Activated T-helper 9 cell treated with anti-CD3 and anti-CD28 coated beads, Interleukin-2, amount 50 U/mL, for 16 hours (primary cell): ENCODE data around the gene RAD9A.
A peak's percentile ranks its signal among the peaks of the same experiment; 100 is the strongest.
"Not testable (repeated sequence)": the region's sequence is repeated elsewhere in the genome, so short reads cannot be mapped to it uniquely, and the experiment has no call there.

ENCODE experiments used
- DNase-seq: peaks from one replicate; pipeline ENCODE4 v3.0.0-alpha.2; 2020; ENCODE audit warnings: low read depth

The RAD9A gene

DNA sequence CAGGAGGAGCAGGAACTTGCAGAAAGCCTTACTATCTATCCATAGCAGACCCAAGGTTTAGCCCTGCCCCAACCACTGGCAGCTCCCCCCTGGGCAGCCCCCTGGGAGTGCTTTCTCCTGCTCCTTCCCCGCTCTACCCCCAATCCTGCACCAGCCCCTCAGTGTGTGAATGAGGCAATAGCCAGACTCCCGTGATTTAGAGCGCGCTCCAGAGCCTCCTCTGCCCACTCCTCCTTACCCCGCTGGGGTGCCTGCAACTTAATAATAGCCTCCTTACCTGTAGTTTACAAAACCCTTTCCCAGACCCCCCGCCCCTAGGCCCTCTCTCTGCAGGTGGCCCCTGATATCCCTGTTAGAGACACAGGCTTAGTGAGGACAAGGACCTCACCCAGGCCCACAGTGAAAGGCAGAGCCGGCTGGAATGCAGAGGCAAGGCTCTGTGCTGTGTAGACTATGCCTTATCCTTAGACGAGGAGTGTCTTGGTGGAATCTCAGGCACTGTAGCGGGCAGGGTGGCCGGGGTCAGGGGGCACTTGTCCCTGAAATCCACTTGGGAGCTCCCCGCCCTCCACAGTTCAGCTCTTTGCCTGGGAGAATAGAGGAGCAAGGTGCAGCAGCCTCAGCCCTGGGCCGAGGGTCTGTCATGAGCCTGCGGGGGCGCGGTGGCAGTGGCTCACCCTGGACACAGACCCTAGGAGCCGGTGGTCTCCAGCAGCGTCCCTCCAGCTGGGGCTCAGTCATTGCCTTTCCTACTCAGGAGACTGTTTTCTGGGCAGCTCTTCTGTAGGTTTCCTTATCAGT, 19.4 kb downstream of the RAD9A start:
- no peak for DNase-seq

DNA sequence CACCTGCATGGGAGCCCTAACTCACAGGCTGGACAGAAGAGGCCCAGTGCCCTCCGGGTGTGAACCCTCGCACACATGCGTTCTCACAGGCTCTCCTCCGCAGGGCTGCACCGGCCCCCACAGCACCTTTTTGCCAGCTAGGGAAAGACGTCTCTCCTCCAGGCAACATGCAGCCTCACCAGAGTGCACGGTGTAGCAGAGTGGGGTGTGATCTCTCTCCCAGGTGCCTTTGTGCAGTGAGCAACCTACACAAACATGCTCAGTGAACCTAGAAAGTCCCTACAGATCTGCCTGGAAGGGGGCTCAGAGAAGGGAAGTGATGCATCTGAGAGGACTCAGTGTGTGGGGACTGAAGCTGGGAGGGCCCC, 20.0 kb downstream of the RAD9A start:
- DNase-seq: no peak

DNA sequence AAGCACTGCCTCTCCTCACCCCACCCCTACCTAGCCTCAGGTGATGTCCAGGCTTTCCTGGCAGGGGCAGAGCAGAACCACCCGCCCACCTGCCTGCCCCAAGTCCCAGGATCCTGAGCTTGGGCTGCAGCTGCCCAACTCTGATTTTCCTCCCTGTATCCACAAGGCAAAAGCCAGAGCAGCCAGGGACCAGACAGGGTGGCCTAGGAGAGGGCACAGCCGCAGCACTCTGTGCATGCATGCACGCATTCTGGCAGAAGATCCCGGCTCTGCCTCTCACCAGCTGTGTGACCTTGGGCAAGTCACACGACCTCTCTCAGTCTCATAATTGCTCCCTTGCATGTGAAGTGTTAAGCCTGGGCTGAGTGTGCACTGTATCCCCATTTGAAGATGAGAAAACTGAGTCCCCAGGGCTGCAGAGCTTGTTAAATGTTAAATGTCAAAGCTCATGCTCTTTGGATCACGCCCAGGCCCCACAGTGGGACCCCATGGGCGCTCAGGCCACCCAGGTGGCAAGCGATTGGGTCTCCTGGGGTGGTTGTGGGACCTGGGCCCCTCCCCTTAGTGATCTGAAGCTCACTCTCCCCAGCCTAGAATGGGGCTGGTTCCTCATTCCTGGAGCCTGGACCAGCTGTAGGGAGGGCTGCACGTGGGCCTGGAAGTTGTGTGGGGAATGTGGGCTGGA, 20.9 kb downstream of the RAD9A start:
- no peak for DNase-seq

DNA sequence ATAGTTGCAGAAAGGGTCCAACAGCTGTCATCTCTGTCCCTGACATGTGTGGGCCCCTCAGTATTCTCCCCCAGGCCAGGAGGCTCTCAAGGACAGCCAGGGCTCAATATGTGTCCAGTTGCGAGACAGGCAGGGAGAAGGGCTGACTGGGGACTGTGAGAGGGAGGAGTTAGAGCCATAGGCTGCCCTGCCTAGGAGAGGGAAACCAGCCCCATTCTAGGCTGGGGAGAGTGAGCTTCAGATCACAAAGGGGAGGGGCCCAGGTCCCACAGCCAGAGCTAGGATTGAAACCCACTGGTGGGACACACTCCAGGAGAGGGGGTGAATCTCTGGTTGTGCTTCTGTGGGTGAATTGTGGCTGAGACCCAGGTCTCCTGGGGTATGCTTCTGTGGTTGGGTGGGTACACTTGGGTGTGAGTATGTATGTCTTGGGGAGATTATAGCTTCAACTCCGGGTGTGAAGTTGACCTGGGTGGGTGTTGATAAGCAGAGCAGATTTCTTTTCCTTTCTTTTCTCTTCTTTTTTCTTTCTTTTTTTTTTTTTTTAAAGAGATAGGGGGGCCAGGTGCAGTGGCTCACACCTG, 21.6 kb downstream of the RAD9A start:
- no peak for DNase-seq

DNA sequence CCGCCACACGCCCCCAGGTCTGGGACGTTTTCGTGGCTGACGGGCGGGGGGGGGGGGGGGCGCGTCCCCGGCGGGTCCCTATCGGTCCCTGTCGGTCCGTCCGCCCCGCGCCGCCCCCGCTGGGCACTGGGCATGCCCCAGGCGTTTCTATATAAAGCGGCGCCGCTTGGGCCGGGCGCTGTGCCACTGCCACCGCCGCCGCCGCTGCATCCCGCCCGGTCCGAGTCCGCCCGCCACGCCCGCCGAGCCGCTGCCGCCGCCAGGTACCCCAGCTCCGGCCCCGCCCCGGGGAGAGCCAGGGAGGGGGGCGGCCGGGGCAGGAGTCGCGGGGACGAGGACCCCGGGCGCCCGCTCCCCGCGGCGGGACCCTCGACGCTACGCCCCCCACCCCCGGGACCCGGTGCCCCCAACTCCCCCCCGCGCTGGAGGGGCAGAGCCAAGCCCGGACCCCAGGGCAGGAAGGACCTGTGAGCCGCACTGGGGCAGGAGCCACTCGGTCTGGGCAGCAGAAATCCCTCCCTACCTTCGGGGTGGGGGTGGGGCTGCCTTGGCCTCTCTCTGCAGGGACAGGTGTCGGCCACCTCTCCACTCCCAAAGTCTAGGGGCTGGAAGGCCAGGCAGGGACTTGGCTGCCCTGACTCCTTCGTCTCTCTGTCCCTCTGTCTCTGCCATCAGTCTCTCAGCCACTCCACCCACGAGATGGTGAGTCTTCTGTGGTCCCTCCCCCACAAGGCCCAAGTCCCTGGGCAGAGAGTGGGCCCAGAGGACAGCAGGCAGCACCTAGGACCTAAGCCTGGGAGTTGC, 23.9 kb downstream of the RAD9A start, which contains the start of gene CARNS1:
Gene CARNS1 (plus strand): TSS at position 178 of the 804 bp plus-strand sequence. CDS start 522 bp downstream, at position 700.
- DNase-seq: no peak

DNA sequence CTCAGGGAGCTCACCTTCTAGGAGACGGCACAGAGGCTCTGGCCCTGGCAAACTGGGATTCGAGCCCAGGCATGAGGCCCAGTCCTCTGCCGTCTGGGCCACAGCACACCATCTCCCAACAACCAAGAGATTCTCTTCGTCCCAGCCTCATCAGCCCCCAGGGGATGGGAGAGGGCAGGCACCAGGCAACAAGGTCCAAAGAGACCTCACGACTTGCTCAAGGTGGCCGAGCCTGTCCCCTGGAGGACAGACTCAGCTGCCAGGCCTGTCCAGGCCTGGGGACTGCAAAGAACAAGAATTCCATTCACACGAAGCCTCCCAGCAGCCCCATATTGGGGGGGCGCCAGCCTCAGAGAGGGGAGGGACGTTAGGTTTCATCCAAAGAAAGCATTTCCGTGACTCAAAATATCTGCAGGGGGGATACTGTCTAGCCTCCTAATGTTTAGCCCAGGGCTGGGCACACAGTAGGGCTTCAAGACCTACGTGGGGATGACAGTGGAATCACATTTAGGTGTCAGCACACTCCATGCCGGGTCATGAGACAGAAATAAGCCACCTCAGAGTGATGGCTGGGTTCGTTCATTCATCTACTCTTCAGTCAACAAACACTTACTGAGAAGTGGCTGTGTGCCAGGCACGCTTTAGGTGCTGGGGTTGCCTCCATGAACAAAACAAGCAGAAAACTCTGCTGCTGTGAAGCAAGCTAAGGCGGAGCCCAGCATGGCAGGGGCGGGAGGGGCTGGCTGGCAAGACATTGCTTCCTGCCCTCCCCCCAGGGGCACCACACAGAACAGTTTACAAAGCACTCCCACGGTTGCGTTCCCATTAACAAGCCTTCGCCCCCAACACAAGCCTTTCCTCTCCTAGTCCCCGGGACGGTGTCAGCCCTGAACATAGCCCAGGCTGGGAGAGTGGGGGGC, 24.9 kb downstream of the RAD9A start:
- no peak for DNase-seq

DNA sequence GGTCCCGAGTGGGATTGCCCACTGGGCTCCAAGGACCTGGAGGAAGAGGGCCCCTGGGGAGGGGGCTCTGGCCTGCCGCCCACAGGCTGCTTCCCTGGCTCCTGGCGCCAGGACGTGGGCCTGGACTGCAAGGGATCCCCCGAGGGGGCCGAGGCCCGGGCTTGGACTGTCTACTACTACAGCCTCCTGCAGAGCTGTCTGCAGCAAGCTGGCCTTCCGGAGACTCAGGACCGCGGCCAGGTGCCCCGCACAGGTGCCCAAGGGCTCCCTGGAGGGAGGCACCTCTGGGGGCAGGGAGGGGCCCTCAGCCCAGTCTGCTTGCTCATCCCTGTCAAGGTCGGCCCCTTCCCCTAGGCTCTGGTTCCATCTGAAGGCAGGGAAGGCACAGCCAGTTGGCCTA, 25.6 kb downstream of the RAD9A start:
- no peak for DNase-seq

DNA sequence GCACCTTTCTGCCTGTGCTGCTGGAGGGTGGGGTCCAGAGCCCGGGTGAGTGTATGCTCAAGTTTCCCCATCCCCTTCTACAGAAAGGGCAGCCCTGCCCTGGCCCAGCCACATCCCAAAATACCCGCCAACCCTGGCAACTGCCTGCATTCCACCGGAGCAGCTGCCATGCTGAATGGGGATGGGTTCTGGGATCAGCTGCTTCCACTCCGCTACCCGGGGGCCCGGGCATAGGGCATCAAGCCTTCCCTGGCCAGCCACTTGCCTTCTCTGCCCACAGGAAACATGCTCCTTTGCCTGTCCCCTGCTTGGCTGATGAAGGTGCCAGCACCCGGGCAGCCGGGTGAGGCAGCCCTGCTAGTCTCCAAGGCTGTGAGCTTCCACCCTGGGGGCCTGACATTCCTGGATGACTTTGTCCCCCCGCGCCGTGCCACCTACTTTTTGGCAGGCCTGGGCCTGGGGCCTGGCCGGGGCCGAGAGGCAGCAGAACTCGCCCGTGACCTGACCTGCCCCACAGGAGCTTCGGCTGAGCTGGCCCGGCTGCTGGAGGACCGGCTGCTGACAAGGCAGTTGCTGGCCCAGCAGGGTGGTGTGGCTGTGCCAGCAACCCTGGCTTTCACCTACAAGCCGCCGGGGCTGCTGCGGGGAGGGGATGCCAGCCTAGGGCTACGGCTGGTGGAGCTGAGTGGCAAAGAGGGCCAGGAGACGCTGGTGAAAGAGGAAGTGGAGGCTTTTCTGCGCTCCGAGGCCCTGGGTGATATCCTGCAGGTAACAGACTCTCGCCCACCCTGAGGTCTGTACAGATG, 26.9 kb downstream of the RAD9A start:
- DNase-seq: no peak

DNA sequence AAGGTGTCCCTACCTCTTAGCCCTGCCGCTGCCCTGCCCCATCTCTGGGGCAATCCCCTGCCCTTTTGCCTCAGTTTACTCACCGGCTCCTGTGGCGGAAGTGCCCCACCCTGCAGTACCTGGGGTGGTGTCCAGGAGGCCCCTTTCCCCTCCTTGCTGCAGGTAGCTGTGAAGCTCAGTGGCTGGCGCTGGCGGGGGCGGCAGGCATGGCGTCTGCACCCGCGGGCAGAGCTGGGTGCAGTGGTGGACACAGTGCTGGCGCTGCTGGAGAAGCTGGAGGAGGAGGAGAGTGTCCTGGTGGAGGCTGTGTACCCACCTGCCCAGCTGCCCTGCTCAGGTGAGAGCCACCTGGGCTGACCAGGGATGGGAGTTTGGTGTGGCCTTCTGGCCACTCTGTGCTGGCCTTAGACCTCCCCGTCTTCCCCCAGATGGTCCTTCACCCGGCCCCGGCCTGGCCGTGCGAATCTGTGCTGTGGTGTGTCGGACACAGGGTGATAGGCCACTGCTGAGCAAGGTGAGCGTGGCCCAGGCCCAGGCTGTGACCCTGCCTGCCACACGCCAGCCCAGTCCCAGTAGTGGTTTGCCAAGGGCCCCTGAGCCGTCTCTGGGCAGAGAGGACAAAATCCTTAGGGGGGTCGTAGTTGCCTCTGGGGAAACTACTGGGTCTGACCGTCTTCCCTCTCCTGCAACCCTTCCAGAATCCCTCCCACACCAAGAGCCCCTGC, 27.7 kb downstream of the RAD9A start:
- DNase-seq: no peak

DNA sequence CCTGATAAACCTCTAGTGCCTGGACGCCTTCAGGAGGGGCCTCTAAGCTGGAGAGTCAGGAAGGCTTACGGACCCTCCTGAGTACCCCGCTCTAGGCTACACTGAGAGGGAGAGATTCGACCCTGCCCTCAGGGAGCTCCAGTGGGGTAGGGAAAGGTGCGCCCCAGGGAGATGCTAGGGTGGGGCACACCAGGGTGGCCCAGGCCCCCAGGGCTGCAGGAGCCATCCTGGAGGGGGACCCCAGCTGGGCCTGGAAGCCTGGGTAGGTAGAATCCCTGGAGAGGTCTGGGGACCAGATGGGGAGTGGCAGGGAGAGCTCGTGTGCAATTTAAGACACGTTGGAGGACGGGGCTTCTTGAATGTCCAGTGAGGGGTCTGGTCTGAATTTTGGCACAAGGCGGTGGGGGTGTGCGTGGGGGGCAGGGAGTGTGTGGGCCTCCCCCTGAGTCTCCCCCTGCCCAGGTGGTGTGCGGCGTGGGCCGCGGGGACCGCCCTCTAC, 28.4 kb downstream of the RAD9A start:
- no peak for DNase-seq

DNA sequence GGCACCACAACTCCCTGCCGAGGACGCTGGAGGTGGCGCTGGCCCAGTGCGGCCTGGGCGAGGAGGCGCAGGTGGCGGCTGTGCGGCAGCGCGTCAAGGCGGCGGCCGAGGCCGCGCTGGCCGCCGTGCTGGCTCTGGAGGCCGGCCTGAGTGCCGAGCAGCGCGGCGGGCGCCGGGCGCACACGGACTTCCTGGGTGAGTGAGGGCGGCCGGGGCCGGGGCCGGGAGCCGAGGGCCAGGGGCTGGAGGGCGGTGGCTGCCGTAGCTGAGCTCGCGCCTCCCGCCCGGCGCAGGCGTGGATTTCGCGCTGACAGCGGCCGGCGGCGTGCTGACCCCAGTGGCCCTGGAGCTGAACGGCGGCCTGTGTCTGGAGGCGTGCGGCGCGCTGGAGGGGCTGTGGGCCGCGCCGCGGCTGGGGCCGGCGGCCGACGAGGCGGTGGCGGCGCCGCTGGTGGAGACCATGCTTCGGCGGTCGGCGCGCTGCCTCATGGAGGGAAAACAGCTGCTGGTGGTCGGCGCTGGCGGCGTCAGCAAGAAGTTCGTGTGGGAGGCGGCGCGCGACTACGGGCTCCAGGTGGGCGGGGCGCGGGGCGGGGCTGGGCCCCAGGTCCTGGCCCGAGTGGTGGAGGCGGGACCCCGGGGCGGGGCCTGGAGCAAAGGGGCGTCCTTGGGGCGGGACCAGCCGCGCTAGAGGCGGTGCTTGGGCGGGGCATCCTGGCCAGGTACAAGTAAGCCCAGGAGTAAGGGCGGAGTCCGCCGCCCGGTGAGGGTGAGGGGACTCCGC, 29.1 kb downstream of the RAD9A start:
- DNase-seq: peak; percentile 98

DNA sequence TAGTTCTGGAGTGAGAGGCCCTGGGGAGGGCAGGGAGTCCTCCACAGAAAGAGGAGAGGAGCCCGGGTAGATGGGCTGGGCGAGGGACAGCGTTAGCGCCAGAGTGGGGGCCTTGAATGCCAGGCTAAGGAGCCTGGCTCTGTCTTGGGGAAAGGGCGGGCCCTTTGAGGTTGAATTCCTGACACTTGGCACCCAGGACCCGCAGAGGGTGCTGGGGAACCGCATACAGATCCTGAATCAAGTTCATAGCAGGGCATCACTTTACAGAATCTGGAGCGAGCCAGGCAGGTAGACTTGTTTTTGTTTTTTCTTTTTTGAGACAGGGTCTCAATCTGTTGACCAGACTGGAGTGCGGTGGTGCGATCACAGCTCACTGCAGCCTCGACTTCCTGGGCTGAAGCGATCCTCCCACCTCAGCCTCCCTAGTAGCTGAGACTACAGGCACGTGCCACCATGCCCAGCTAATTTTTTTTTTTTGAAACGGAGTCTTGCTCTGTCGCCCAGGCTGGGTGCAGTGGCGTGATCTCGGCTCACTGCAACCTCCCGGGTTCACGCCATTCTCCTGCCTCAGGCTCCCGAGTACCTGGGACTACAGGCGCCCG, 29.7 kb downstream of the RAD9A start:
- no peak for DNase-seq

DNA sequence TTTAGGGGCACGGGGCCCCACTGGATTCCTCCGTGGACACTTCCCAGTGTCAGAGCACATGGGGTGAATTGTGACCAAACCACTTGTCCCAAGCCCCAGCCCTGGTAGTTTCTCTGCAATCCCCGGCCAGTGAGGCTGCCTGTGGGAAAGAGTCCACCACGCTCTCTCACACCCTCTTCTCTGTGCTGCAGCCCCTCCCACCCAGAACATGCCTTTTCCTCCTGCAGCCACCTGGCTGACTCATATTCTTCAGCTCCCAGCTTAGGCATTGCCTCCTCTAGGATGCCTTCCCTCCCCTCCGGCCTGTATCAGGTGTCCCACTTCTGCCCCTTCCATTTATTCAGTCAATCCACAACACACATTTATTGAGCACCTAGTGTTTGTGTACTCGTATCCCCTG, 31.1 kb downstream of the RAD9A start:
- DNase-seq: no peak

DNA sequence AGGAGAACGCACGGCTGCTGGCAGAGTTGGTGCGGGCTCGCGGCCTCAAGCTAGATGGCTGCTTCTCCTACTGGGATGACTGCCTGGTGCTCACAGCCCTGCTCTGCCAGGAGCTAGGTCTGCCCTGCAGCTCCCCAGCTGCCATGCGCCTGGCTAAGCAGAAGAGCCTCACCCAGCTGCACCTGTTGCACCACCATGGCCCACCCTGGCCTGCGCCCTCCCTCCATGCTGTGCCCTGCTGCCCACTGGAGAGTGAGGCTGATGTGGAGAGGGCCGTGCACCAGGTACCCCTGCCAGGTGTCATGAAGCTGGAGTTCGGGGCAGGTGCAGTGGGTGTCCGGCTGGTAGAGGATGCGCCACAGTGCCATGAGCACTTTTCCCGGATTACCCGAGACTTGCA, 31.7 kb downstream of the RAD9A start:
- DNase-seq: no peak

DNA sequence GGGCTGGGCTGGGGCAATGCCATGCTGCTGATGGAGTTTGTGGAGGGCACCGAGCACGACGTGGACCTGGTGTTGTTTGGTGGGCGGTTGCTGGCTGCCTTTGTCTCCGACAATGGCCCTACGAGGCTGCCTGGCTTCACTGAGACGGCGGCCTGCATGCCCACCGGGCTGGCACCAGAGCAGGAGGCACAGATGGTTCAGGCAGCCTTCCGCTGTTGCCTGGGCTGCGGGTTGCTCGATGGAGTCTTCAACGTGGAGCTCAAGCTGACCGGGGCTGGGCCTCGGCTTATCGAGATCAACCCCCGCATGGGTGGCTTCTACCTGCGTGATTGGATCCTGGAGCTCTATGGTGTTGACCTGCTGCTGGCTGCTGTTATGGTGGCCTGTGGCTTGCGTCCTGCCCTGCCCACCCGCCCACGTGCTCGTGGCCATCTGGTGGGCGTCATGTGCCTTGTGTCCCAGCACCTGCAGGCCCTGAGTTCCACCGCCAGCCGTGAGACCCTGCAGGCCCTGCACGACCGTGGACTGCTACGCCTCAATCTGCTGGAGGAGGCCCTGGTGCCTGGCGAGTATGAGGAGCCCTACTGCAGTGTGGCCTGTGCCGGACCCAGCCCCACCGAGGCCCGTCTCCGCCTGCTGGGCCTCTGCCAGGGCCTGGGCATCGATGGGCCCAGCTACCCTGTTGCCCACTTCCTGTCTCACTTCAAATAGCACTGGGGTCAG, 32.3 kb downstream of the RAD9A start:
- no peak for DNase-seq

DNA sequence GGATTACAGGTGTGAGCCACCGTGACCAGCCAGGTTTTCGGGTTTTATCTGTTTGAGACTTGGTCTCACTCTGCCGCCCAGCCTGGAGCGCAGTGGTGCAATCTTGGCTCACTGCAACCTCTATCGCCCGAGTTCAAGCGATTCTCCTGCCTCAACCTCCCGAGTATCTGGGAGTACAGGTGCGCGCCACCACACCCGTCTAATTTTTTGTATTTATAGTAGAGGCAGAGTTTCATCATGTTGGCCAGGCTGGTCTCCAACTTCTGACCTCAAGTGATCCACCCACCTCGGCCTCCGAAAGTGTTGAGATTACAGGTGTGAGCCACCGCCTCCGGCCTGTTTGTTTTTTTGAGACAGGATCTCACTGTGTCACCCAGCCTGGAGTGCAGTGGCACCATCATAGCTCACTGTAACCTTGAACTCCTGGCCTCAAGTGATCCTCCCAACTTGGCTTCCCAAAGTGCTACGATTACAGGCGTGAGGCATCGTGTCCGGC, 35.6 kb downstream of the RAD9A start:
- DNase-seq: not testable (repeated sequence)
